NCI-H187 treated with DMSO at 0.1 percent for 48 hours (cell line): ENCODE data around the gene PIK3R1.

ENCODE experiments used
- DNase-seq: peaks from one replicate; lab custom pipeline; 2025; lab: John Stamatoyannopoulos, UW

PIK3R1 gene

GRCh38 chr5:68296895-68297294 lies 81.3 kb downstream of the PIK3R1 start:
- no peak for DNase-seq

- DNase-seq = no peak
Observed at GRCh38 chr5:68297656-68298055, 82.1 kb downstream of the PIK3R1 start.

DNA sequence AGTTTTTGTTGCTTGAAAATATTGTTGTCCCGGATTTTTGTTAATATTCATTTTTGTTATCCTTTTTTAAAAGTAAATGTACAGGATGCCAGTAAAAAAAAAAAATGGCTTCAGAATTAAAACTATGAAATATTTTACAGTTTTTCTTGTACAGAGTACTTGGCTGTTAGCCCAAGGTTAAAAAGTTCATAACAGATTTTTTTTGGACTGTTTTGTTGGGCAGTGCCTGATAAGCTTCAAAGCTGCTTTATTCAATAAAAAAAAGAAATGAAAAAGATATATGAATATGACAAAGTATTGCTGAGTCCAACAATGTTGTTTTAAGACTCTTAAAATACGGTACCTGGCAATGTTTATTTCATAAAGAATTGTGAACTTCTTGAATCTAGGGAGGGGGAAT lies 82.9 kb downstream of the PIK3R1 start:
- DNase-seq = no peak

GRCh38 chr5:68299105-68299504 lies 83.5 kb downstream of the PIK3R1 start:
- DNase-seq = no peak

GRCh38 chr5:68299575-68299974 lies 84.0 kb downstream of the PIK3R1 start:
- DNase-seq = no peak

DNA sequence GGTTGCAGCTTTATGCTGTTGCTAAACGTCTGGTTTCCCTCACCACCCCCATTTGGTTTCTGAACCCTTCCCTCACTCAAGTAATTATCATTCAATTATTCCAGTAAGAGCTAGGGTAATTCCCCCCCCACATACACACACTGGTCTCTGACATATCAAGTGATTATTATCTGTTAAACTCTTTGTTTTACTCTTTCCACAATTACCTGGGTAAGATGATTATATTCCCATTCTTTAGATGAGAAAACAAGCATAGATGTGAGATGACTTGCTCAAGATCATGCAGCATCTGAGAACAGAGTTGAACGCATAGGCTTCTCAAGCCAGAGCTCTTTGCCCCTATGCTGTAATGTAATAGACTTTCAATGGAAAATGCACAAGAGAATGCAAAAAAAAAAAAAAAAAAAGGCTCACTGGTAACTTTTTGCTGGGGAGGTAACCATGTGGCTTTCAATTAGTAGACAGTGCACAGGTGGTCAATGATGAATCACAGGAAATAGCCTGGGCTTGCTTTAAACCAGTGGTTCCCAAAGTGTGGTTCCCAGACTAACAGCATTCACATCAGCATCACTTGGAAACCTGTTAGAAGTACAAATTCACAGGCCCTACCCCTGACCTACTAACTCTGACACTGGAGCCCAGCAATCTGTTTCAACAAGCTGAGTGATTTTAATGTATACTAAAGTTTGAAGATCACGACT lies 87.6 kb downstream of the PIK3R1 start:
- DNase-seq = no peak

GRCh38 chr5:68303754-68304420 lies 88.3 kb downstream of the PIK3R1 start:
- no peak for DNase-seq

- no peak for DNase-seq
Observed at GRCh38 chr5:68304421-68305052, 89.0 kb downstream of the PIK3R1 start.

DNA sequence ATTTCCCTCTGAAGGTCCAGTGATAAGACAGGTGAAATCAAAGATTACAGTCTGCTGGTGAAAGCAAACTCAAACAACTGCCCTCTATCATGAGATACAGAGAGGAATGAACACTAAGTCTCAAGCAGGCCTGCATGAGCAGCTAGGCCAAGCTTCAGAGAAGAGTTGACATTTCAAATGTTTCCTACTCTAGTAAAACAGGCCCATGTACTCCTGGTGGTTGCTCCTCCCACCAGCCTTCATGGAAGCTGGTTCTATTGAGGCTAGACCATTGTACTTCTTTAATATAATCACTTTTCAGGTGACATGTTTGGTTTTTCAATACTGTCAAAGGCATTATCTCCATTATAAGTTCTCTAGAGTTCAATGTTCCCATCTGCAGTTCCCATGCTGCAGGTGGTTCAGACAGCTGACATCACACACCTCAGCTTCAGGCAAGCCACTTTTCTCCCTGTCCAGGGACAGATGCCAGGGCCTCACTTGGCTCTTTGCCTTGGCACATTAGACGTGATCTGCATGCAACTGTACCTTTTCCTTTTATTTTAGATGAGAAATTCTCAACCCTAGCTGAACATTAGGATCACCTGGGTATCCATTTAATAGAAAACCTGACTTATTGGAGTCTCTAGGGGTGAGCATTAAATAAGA lies 89.8 kb downstream of the PIK3R1 start:
- no peak for DNase-seq

DNA sequence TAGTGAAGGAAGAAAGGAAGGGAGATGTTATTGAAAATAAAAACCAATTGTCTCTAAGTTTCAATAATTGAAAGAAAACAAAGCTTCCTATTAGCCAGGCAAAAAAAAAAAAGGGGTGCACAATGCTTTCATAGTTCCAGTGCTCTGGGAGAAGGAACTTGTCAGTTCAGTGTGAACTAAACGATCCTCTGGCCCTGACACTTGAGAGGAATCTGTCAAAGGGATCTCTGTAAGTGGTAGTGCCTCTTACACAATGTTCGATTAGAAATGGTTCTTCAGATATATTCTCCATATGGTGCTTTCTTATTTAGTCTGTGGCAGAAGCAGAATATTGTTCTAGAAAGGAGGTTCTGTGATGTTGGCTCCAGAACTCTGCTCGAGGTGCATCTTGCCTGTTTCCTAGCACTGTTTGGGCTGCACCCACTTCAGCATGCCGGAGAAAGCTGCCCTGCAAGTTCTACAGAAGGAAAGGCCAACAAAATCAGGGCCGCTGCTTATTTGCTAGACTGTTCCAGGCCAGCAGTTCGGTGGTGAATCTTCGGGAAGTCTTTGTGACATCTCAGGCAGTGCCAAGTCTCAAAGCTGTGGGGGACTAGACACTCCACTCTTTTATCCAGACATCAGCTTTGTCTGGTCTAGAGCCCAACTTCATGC lies 90.9 kb downstream of the PIK3R1 start:
- no peak for DNase-seq

DNA sequence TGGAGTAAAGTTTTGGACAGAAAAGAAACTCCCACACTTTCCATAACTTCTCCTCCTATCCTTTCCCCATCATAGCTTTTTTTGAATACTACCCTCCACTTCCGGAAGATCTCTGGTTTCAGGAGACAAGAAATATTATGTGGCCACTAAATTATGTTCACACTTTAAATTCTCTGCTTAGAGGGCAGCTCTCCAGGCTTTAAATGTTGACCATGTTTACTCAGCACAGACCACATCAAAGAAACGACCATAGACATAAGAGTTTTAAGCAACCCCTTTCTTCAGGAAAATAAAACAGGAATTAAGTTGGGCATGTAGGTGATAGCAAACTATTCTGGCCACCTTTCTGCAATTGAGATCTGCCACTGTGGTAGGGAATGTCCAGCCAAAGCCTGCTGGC lies 97.8 kb downstream of the PIK3R1 start:
- no peak for DNase-seq

GRCh38 chr5:68314465-68314864 lies 98.9 kb downstream of the PIK3R1 start:
- DNase-seq = no peak

DNA sequence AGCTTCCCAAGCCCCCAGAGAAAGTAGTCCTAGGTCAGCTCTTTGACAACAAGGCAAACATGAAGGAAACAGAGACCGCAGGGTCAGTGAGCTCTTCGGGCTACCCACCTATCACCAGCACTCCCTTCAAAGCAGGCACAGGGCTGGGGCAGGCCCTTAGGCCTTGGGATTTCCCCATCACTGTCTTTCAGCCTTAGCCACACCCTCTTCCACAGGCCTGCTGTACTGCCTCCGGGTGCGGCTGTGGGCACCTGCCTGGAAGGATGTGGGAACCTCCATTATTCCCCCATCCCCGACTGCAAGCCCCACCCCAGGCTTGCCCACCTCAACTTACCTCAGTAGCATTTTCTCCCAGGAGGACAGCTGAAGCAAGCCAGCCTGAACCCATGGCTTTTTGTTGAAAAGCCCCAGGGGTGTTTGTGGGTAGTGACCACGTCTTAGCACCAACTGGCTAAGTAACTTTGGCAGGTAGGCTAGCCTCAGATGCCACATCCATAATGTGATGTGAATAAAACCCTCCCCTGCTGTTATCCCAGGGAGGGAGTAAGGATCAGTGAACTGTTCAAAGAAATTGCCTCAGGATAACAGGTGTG lies 100.2 kb downstream of the PIK3R1 start:
- DNase-seq = no peak

GRCh38 chr5:68316469-68316868 lies 100.9 kb downstream of the PIK3R1 start:
- no peak for DNase-seq

GRCh38 chr5:68317646-68318045 lies 102.1 kb downstream of the PIK3R1 start:
- no peak for DNase-seq

DNA sequence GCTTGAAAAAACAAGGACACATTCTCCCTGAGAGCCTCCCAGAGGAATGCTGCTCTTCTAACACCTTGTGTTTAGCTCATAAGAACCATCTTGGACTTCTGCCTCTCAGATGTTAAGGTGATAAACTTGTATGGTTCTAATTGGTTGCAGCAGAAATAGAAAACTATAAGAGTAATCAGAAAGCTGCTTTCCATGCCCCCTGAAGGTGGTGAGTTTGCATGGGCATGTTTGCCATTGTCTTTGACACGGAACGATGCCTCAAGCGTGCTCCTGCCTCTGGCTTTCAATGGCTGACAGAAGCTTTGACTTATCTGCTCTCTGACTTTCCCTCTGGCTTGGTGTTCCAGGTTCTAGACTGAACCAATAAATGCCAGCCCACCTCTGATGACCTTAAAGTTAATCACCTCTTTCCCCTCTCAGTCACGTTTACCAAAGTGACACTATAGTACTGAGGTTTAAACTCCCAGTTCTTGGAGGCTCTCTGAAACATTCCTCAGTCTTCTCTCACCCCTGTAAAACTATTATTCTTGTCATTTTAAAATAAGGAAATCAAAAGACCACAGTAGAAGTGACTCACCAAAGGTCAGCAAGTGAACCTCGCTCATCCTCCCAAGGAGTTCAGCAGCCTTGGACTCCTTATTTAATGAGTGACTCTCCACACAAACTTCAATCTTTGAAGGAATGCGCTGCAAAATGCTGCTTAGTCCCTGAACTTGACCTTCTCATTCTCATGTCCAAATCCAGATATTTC lies 103.6 kb downstream of the PIK3R1 start:
- no peak for DNase-seq

DNA sequence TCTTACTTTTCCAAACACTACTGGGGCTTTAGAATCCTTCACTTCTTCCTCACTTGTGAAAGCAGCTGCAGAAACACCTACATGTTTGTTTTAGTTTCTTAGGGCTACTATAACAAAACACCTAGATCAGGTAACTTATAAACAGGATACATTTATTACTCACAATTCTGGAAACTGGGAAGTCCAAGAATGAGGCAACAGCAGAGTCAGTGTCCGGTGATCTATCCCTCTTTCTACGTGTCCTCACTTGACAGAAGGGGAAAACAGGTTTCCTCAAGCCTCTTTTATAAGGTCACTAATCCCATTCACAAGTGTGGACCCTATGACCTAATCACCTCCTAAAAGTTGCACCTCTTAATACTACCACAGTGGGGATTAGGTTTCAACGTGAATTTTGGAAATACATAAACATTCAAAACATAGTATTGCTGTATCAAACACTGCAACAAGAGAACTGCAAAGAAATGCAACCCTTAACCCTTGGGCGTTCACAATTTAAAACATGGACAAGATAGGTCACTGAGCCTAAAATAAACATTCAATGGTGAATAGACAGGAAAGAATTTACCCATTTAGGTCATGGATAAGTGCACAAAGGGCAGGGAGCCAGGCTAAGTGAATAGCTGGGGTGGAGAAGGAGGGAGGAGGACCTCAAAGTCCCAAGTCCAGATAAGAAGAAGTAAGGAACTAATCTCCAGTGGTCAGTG lies 104.3 kb downstream of the PIK3R1 start:
- no peak for DNase-seq

GRCh38 chr5:68320413-68320986 lies 104.9 kb downstream of the PIK3R1 start:
- no peak for DNase-seq

DNA sequence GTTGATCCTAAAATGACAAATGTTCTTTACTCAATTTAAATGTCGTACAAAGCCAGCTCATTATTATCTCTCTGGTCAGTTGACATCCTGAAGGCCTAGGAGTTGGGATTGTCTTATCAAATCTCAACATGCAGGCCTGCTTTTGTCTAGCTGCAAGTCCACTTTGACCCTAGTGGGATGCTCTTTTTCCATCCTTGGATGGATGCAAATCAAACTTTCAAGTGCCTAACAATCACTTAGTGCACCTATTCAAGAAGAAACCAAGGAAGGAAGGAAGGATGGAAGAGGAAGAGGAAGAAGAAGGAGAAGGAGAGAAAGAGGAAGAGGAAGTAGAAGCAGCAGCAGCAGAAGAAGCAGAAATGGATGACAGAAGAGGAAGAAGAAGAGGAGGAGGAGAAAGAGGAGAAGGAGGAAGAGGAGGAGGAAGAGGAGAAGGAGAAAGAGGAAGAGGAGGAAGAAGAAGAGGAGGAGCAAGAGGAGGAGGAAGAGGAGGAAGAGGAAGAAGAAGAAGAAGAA lies 109.6 kb downstream of the PIK3R1 start:
- DNase-seq = no peak
